ENCODE measurements around the gene GNG4.

DNA sequence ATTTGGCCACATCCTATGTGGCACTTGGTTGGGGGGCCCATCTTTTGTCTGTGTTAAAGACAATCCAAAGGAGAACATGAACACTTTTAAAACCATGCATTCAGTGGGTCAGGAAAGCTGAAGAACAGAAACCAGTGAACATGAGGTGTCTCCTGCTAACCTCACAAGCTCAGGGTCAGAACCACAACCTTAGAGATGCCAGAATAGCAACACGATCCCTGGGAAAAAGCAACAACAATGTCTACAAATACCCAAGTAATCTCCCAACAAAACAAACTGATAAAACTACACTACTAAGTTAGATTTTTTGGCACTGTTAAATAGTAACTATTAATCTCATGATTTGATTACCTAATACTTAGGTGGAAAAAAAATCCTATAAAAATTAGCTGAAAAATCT, 34.1 kb upstream of the GNG4 start:
- TF ChIP-seq ARID1B (IDR thresholded peaks at IDR 0.05) (no peak), TBP (optimal IDR thresholded peaks at IDR 0.05; ENCODE audit: low read depth, low read length) (no peak)
- TF ChIP-seq, protein P1, sequence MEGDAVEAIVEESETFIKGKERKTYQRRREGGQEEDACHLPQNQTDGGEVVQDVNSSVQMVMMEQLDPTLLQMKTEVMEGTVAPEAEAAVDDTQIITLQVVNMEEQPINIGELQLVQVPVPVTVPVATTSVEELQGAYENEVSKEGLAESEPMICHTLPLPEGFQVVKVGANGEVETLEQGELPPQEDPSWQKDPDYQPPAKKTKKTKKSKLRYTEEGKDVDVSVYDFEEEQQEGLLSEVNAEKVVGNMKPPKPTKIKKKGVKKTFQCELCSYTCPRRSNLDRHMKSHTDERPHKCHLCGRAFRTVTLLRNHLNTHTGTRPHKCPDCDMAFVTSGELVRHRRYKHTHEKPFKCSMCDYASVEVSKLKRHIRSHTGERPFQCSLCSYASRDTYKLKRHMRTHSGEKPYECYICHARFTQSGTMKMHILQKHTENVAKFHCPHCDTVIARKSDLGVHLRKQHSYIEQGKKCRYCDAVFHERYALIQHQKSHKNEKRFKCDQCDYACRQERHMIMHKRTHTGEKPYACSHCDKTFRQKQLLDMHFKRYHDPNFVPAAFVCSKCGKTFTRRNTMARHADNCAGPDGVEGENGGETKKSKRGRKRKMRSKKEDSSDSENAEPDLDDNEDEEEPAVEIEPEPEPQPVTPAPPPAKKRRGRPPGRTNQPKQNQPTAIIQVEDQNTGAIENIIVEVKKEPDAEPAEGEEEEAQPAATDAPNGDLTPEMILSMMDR (IDR thresholded peaks at IDR 0.05 in 2 of 3, conservative IDR thresholded peaks at IDR 0.05 in 1 of 3; ENCODE audit: insufficient read depth in 2 of 3, low read depth in 1 of 3, low read length in 3 of 3) = no peak
- TF ChIP-seq, protein P2, sequence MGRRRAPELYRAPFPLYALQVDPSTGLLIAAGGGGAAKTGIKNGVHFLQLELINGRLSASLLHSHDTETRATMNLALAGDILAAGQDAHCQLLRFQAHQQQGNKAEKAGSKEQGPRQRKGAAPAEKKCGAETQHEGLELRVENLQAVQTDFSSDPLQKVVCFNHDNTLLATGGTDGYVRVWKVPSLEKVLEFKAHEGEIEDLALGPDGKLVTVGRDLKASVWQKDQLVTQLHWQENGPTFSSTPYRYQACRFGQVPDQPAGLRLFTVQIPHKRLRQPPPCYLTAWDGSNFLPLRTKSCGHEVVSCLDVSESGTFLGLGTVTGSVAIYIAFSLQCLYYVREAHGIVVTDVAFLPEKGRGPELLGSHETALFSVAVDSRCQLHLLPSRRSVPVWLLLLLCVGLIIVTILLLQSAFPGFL (CRISPR knock-in tag; IDR thresholded peaks at IDR 0.05) = no peak
- TF ChIP-seq, protein P3, sequence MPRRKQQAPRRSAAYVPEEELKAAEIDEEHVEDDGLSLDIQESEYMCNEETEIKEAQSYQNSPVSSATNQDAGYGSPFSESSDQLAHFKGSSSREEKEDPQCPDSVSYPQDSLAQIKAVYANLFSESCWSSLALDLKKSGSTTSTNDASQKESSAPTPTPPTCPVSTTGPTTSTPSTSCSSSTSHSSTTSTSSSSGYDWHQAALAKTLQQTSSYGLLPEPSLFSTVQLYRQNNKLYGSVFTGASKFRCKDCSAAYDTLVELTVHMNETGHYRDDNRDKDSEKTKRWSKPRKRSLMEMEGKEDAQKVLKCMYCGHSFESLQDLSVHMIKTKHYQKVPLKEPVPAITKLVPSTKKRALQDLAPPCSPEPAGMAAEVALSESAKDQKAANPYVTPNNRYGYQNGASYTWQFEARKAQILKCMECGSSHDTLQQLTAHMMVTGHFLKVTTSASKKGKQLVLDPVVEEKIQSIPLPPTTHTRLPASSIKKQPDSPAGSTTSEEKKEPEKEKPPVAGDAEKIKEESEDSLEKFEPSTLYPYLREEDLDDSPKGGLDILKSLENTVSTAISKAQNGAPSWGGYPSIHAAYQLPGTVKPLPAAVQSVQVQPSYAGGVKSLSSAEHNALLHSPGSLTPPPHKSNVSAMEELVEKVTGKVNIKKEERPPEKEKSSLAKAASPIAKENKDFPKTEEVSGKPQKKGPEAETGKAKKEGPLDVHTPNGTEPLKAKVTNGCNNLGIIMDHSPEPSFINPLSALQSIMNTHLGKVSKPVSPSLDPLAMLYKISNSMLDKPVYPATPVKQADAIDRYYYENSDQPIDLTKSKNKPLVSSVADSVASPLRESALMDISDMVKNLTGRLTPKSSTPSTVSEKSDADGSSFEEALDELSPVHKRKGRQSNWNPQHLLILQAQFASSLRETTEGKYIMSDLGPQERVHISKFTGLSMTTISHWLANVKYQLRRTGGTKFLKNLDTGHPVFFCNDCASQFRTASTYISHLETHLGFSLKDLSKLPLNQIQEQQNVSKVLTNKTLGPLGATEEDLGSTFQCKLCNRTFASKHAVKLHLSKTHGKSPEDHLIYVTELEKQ (CRISPR knock-in tag; IDR thresholded peaks at IDR 0.05) = no peak
- TF ChIP-seq, protein P4, sequence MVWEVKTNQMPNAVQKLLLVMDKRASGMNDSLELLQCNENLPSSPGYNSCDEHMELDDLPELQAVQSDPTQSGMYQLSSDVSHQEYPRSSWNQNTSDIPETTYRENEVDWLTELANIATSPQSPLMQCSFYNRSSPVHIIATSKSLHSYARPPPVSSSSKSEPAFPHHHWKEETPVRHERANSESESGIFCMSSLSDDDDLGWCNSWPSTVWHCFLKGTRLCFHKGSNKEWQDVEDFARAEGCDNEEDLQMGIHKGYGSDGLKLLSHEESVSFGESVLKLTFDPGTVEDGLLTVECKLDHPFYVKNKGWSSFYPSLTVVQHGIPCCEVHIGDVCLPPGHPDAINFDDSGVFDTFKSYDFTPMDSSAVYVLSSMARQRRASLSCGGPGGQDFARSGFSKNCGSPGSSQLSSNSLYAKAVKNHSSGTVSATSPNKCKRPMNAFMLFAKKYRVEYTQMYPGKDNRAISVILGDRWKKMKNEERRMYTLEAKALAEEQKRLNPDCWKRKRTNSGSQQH (CRISPR knock-in tag; IDR thresholded peaks at IDR 0.05) = no peak

Data from K562 (cell line).